ENCODE measurements around the gene ENOX2. TPM values are rescaled to one million over a fixed set of nuclear protein-coding genes. Genes with fewer than 3 reads are reported as not detected.
"Not testable (repeated sequence)": the region's sequence is repeated elsewhere in the genome, so short reads cannot be mapped to it uniquely, and the experiment has no call there.

ENOX2 gene
- polyA plus RNA-seq, 4 donors: 6.7 to 21.2 (median 16.7) TPM

- no peak for DNase-seq (ENCODE audit: low read depth in 4 of 4, low spot score in 3 of 4)
Observed at GRCh38 chrX:130829526-130830515, 73.2 kb downstream of the ENOX2 start.

GRCh38 chrX:130828641-130829040, 74.4 kb downstream of the ENOX2 start:
- DNase-seq (ENCODE audit: low read depth in 4 of 4, low spot score in 3 of 4): no peak

- no peak for DNase-seq (ENCODE audit: low read depth in 4 of 4, low spot score in 3 of 4)
Observed at GRCh38 chrX:130827648-130828047, 75.4 kb downstream of the ENOX2 start.

GRCh38 chrX:130826249-130826648, 76.8 kb downstream of the ENOX2 start:
- no peak for DNase-seq (ENCODE audit: low read depth in 4 of 4, low spot score in 3 of 4)

GRCh38 chrX:130825525-130825924, 77.5 kb downstream of the ENOX2 start:
- DNase-seq (ENCODE audit: low read depth in 4 of 4, low spot score in 3 of 4): no peak

- not testable (repeated sequence) for DNase-seq (ENCODE audit: low read depth in 4 of 4, low spot score in 3 of 4)
Observed at GRCh38 chrX:130819367-130819766, 83.6 kb downstream of the ENOX2 start.

- not testable (repeated sequence) for DNase-seq (ENCODE audit: low read depth in 4 of 4, low spot score in 3 of 4)
Observed at GRCh38 chrX:130813932-130814331, 89.1 kb downstream of the ENOX2 start.

- DNase-seq (ENCODE audit: low read depth in 4 of 4, low spot score in 3 of 4): no peak
Observed at GRCh38 chrX:130810561-130810960, 92.4 kb downstream of the ENOX2 start.

- no peak for DNase-seq (ENCODE audit: low read depth in 4 of 4, low spot score in 3 of 4)
Observed at GRCh38 chrX:130805903-130806302, 97.1 kb downstream of the ENOX2 start.

GRCh38 chrX:130803537-130803936, 99.5 kb downstream of the ENOX2 start:
- no peak for DNase-seq (ENCODE audit: low read depth in 4 of 4, low spot score in 3 of 4)

GRCh38 chrX:130801901-130802300, 101.1 kb downstream of the ENOX2 start:
- DNase-seq (ENCODE audit: low read depth in 4 of 4, low spot score in 3 of 4): no peak

GRCh38 chrX:130799393-130799792, 103.6 kb downstream of the ENOX2 start:
- DNase-seq (ENCODE audit: low read depth in 4 of 4, low spot score in 3 of 4): no peak

GRCh38 chrX:130793975-130794374, 109.0 kb downstream of the ENOX2 start:
- no peak for DNase-seq (ENCODE audit: low read depth in 4 of 4, low spot score in 3 of 4)

- not testable (repeated sequence) for DNase-seq (ENCODE audit: low read depth in 4 of 4, low spot score in 3 of 4)
Observed at GRCh38 chrX:130791870-130792269, 111.1 kb downstream of the ENOX2 start.

- no peak for DNase-seq (ENCODE audit: low read depth in 4 of 4, low spot score in 3 of 4)
Observed at GRCh38 chrX:130789793-130790192, 113.2 kb downstream of the ENOX2 start.

GRCh38 chrX:130788786-130789581, 114.0 kb downstream of the ENOX2 start:
- DNase-seq (ENCODE audit: low read depth in 4 of 4, low spot score in 3 of 4): no peak

GRCh38 chrX:130786030-130786429, 117.0 kb downstream of the ENOX2 start:
- DNase-seq (ENCODE audit: low read depth in 4 of 4, low spot score in 3 of 4): no peak

GRCh38 chrX:130778773-130779172, 124.2 kb downstream of the ENOX2 start:
- DNase-seq (ENCODE audit: low read depth in 4 of 4, low spot score in 3 of 4): no peak

GRCh38 chrX:130775849-130776248, 127.2 kb downstream of the ENOX2 start:
- no peak for DNase-seq (ENCODE audit: low read depth in 4 of 4, low spot score in 3 of 4)

GRCh38 chrX:130772776-130773143, 130.2 kb downstream of the ENOX2 start:
- DNase-seq (ENCODE audit: low read depth in 4 of 4, low spot score in 3 of 4): no peak

GRCh38 chrX:130772105-130772775, 130.8 kb downstream of the ENOX2 start:
- DNase-seq (ENCODE audit: low read depth in 4 of 4, low spot score in 3 of 4): no peak

Measured in left renal pelvis (tissue), 4 donors.